ENCODE measurements around the gene NSD2. TPM values are rescaled to one million over a fixed set of nuclear protein-coding genes. Genes with fewer than 3 reads are reported as not detected.

Gene NSD2
- total and polyA plus RNA-seq, 9 of the 15 experiments (the other 6 are each of a cell fraction or from before 2014, with no cell fraction given): 6.4 to 126 (median 58.8) TPM

DNA sequence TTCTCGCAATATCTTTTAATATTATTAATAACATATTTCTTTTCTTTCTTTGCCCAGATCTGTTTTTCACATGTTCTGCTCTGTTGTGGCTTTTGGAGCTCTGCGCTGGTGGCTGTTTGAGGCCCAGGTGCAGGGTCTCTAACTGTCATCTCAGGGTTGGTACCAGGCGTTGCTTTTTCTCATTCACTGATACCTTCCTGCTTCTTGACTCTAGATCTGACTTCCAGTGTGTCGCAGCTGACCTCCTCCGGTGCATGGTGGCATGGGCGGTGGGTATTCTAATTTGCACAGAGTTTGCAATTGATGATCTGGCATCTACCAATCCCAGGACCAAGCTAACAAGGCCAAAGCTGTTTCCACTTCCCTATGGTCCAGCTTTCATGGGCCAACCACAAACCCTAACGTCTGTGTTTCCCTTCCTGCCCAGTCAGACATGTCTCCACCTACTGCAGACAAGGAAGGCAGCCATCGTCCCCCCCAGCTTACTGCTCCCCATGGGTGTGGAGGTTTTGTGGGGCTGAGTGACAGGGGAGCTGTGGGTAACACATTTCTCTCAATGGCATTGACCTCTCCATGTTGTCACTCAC is 40.5 kb upstream of the NSD2 start:
- Histone ChIP-seq H3K4me3 (no peak overlapping the region), H3K4me2 (ENCODE audit: insufficient read depth, low read length) (no peak overlapping the region), H3K9ac (ENCODE audit: insufficient read depth in 1 of 2, low read depth in 2 of 2, low read length in 2 of 2) (no peak overlapping the region; a peak in 1 of 4 replicates), H3K27me3 (ENCODE audit: control insufficient read depth in 2 of 2, insufficient read depth in 2 of 2, low read length in 2 of 2) (no peaks in the 10 kb centered on the region), H3K4me1 (replicated peaks in 1 of 2; ENCODE audit: control insufficient read depth in 2 of 2, insufficient read depth in 2 of 2, low read length in 2 of 2) (no peaks in the 10 kb centered on the region; a peak in 2 of 5 replicates), H2AFZ (ENCODE audit: low read depth, low read length) (no peak overlapping the region), H3K36me3 (ENCODE audit: control insufficient read depth, insufficient read depth, low read length) (peaks cover 75% of the 10 kb centered on the region; the same call in 2 of the 3 replicates), H4K20me1 (replicated peaks; ENCODE audit: control insufficient read depth, insufficient read depth, low read length) (peaks cover 4% of the 10 kb centered on the region; the same call in 1 of the 2 replicates), H3K27ac (ENCODE audit: extremely low read depth, low read depth, low read length) (no peak overlapping the region), H3K9me1 (ENCODE audit: control insufficient read depth, insufficient read depth, low read length) (no peaks in the 10 kb centered on the region), H3K79me2 (ENCODE audit: control insufficient read depth, insufficient read depth, low read length) (no peaks in the 10 kb centered on the region; the same call in 2 of the 3 replicates), H3K9me3 (replicated peaks; ENCODE audit: control insufficient read depth, insufficient read depth, low read depth, low read length) (no peaks in the 10 kb centered on the region)
- WGBS (ENCODE audit: insufficient coverage, low coverage, missing lambda C conversion rate): 84% methylated on average over 8 of the region's 8 CpGs
- no peak for DNase-seq (ENCODE audit: extremely low read depth in 1 of 4, low spot score in 3 of 4)
- in situ Hi-C loops (cut with MboI): no loop called here
- POLR2A ChIA-PET: interaction anchor here (0.8 to 1.5 kb wide), 4 partner anchors 9 to 25 kb away, joined by 3 to 9 read pairs (median 3); partner anchors contain the start of gene LETM1
- FAIRE-seq: no peak
- TF ChIP-seq OTX1 (CRISPR knock-in tag; IDR thresholded peaks at IDR 0.05) (no peak), HNRNPK (IDR thresholded peaks at IDR 0.05; ENCODE audit: low read depth, low read length, poor library complexity, severe bottlenecking) (no peak)
- no TSS peak for BruUV-seq (replicated peaks)
- intact Hi-C loops (cut with micrococcal nuclease): no loop called here
- CTCF ChIA-PET (ENCODE audit: low intra/inter-chr PET ratio): no interaction called here
- no peak for ATAC-seq

DNA sequence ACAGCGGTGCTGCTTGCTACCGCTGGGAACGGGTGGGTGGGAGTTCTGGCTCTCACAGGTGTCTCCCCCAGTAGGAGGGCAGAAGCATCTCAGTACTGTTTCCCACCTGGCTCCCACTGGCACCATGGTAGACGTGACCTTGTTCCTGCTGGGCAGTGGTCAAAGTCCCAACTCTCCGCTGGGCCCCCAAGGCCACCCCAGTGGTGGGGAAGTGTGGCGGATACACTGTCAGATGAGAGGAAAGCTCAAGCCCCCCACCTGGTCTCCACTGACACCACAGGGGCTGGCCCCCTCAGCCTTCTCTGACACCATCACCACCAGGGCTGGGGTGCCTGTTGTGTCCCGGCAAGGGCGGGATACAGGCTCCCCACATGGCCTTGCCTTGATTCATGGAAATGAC is 39.9 kb upstream of the NSD2 start:
- no peak for FAIRE-seq
- no peak for ATAC-seq
- no peak overlapping the region for H3K27ac ChIP-seq (ENCODE audit: extremely low read depth, low read depth, low read length)
- H3K9ac ChIP-seq (ENCODE audit: insufficient read depth in 1 of 2, low read depth in 2 of 2, low read length in 2 of 2): peak overlapping the region in 1 of 2 experiments; percentile 43; a peak in 1 of 4 replicates
- BruUV-seq (replicated peaks): no TSS peak
- TF ChIP-seq HMG20B (CRISPR knock-in tag; IDR thresholded peaks at IDR 0.05) (no peak), ZNF232 (CRISPR knock-in tag; IDR thresholded peaks at IDR 0.05) (no peak), MYBL2 (IDR thresholded peaks at IDR 0.05; ENCODE audit: low read depth) (no peak), MYBL2 (CRISPR knock-in tag; IDR thresholded peaks at IDR 0.05; ENCODE audit: borderline replicate concordance) (no peak), HNRNPL (IDR thresholded peaks at IDR 0.05; ENCODE audit: low read depth, low read length) (no peak), PTBP1 (IDR thresholded peaks at IDR 0.05; ENCODE audit: low read depth, low read length) (no peak), MXI1 (IDR thresholded peaks at IDR 0.05; ENCODE audit: low read depth, low read length) (no peak), TRIM28 (IDR thresholded peaks at IDR 0.05) (no peak), ZC3H11A (IDR thresholded peaks at IDR 0.05; ENCODE audit: low read depth, low read length) (no peak), KLF1 (tag; IDR thresholded peaks at IDR 0.05) (no peak), ZNF263 (CRISPR knock-in tag; IDR thresholded peaks at IDR 0.05; ENCODE audit: borderline replicate concordance) (no peak), SLC30A9 (CRISPR knock-in tag; IDR thresholded peaks at IDR 0.05) (no peak)
- CTCF ChIA-PET (ENCODE audit: low intra/inter-chr PET ratio): no interaction called here
- peaks cover 6% of the 10 kb centered on the region for H4K20me1 ChIP-seq (replicated peaks; ENCODE audit: control insufficient read depth, insufficient read depth, low read length)
- no peaks in the 10 kb centered on the region for H3K27me3 ChIP-seq (ENCODE audit: control insufficient read depth in 2 of 2, insufficient read depth in 2 of 2, low read length in 2 of 2)
- no peak for DNase-seq (ENCODE audit: extremely low read depth in 1 of 4, low spot score in 3 of 4)
- in situ Hi-C loops (cut with MboI) (no loop called here), intact Hi-C loops (cut with micrococcal nuclease) (no loop called here)
- H3K4me3 ChIP-seq: no peak overlapping the region
- no peaks in the 10 kb centered on the region; the same call in 1 of the 3 replicates for H3K79me2 ChIP-seq (ENCODE audit: control insufficient read depth, insufficient read depth, low read length)
- H3K4me2 ChIP-seq (ENCODE audit: insufficient read depth, low read length): no peak overlapping the region
- H3K9me1 ChIP-seq (ENCODE audit: control insufficient read depth, insufficient read depth, low read length): peaks cover under 1% of the 10 kb centered on the region
- H3K36me3 ChIP-seq (ENCODE audit: control insufficient read depth, insufficient read depth, low read length): peaks cover 74% of the 10 kb centered on the region; the same call in 2 of the 3 replicates
- no peaks in the 10 kb centered on the region for H3K9me3 ChIP-seq (replicated peaks; ENCODE audit: control insufficient read depth, insufficient read depth, low read depth, low read length)
- no peaks in the 10 kb centered on the region; a peak in 2 of 5 replicates for H3K4me1 ChIP-seq (replicated peaks in 1 of 2; ENCODE audit: control insufficient read depth in 2 of 2, insufficient read depth in 2 of 2, low read length in 2 of 2)
- no peak overlapping the region for H2AFZ ChIP-seq (ENCODE audit: low read depth, low read length)
- WGBS (ENCODE audit: insufficient coverage, low coverage, missing lambda C conversion rate): 94% methylated on average over 7 of the region's 8 CpGs
- POLR2A ChIA-PET: interaction anchor here (0.9 to 1.5 kb wide), 2 partner anchors 13 to 15 kb away, joined by 3 to 9 read pairs; no protein-coding TSS in a partner anchor

All from K562 (cell line).